ENCODE measurements around the gene SCARF2.
"Not testable (repeated sequence)": the region's sequence is repeated elsewhere in the genome, so short reads cannot be mapped to it uniquely, and the experiment has no call there.

SCARF2 gene

GRCh38 chr22:20391222-20391621 lies 46.4 kb downstream of the SCARF2 start:
- DNase-seq, result no peak

- DNase-seq, result no peak
These were observed 47.2 kb downstream of the SCARF2 start for GRCh38 chr22:20390394-20390907.

- DNase-seq, result no peak
These were observed 48.3 kb downstream of the SCARF2 start for GRCh38 chr22:20389288-20389687.

GRCh38 chr22:20388200-20388599 lies 49.4 kb downstream of the SCARF2 start:
- no peak for DNase-seq

GRCh38 chr22:20386972-20387371 lies 50.7 kb downstream of the SCARF2 start:
- DNase-seq, result no peak

- DNase-seq, result no peak
These were observed 51.3 kb downstream of the SCARF2 start for GRCh38 chr22:20386336-20386735.

- DNase-seq, result no peak
These were observed 52.8 kb downstream of the SCARF2 start for GRCh38 chr22:20384865-20385264.

GRCh38 chr22:20384171-20384570 lies 53.5 kb downstream of the SCARF2 start:
- no peak for DNase-seq

GRCh38 chr22:20383538-20383937 lies 54.1 kb downstream of the SCARF2 start:
- DNase-seq, result no peak

GRCh38 chr22:20380486-20380885 lies 57.1 kb downstream of the SCARF2 start:
- DNase-seq, result no peak

- not testable (repeated sequence) for DNase-seq
These were observed 58.9 kb downstream of the SCARF2 start for GRCh38 chr22:20378684-20379083.

- DNase-seq, result no peak
These were observed 59.5 kb downstream of the SCARF2 start for GRCh38 chr22:20378110-20378509.

GRCh38 chr22:20376983-20377382 lies 60.6 kb downstream of the SCARF2 start:
- not testable (repeated sequence) for DNase-seq

GRCh38 chr22:20376281-20376680 lies 61.3 kb downstream of the SCARF2 start:
- DNase-seq, result not testable (repeated sequence)

Measured in activated gamma-delta T cell treated with Interleukin-2 at 50 U/mL for 16 hours (primary cell).